B cell (primary cell): ENCODE measurements around the gene MDGA2. TPM values are rescaled to one million over a fixed set of nuclear protein-coding genes. Genes with fewer than 3 reads are reported as not detected.

Experiments used
- ATAC-seq: fragments of 200-7000 bp; cut with Tn5 transposase; one replicate; pipeline ENCODE4 v1.10.0; 2021; ENCODE audit warnings: low read depth, mild to moderate bottlenecking, moderate number of reproducible peaks, moderate library complexity
- CTCF ChIA-PET: fragments of 350-600 bp; sonication (Branson Sonifier 250); formaldehyde crosslinking; loops from one replicate; lab custom pipeline; 2021; ENCODE audit warnings: antibody characterized with exemption, inconsistent platforms; lab: Charles Lee
- POLR2A ChIA-PET: fragments of 350-600 bp; sonication (Branson Sonifier 250); formaldehyde crosslinking; loops from one replicate; lab custom pipeline; 2021; ENCODE audit warnings: antibody characterized with exemption; lab: Charles Lee
- DNase-seq: peaks from one replicate; pipeline ENCODE4 v3.0.0; 2013
- H2AFZ ChIP-seq: 2 replicates; pipeline ENCODE4 v1.6.1; 2012; ENCODE audit warnings: mild to moderate bottlenecking, low read depth, low read length; ENCODE audit not compliant: insufficient read depth, poor library complexity, severe bottlenecking
- H3K27ac ChIP-seq, 2 donors: 1 replicate in 1 of 2; 2 replicates in 1 of 2; pipeline ENCODE4 v1.5.1; 2012 to 2013; ENCODE audit warnings: low read length in 2 of 2, mild to moderate bottlenecking in 2 of 2, moderate library complexity in 1 of 2
- H3K27me3 ChIP-seq, 4 experiments: fragments of 200-600 bp in 1 of 4; sonication (generic) in 1 of 4; replicated peaks in 1 of 4; 1 replicate in 2 of 4; 2 replicates in 2 of 4; pipeline versions ENCODE4 v1.6.1 to v1.7.0; 2013 to 2016; ENCODE audit warnings: low read length in 3 of 4, mild to moderate bottlenecking in 2 of 4, mixed read lengths in 1 of 4, moderate library complexity in 1 of 4; ENCODE audit not compliant: insufficient read depth in 4 of 4, control insufficient read depth in 3 of 4; ENCODE audit errors: control extremely low read depth in 1 of 4
- H3K36me3 ChIP-seq, 2 experiments: replicated peaks in 1 of 2; 1 replicate in 1 of 2; 2 replicates in 1 of 2; pipeline versions ENCODE4 v1.6.1 to v1.7.1; 2013; ENCODE audit warnings: low read length in 1 of 2; ENCODE audit not compliant: insufficient read depth in 2 of 2, control insufficient read depth in 1 of 2; ENCODE audit errors: control extremely low read depth in 1 of 2, extremely low read depth in 1 of 2
- H3K4me1 ChIP-seq, 2 donors: fragments of 200-600 bp in 1 of 2; sonication (generic) in 1 of 2; 1 replicate in 1 of 2; 2 replicates in 1 of 2; pipeline versions ENCODE4 v1.5.1 to v1.6.1; 2013 to 2017; ENCODE audit warnings: low read length in 2 of 2; ENCODE audit not compliant: control insufficient read depth in 2 of 2, insufficient read depth in 2 of 2
- H3K4me2 ChIP-seq: replicated peaks from 2 replicates; pipeline ENCODE3; 2012; ENCODE audit warnings: mild to moderate bottlenecking, low read depth, low read length; ENCODE audit not compliant: poor library complexity, severe bottlenecking
- H3K4me3 ChIP-seq, 5 experiments: fragments of 200-600 bp in 1 of 5; sonication (generic) in 1 of 5; 1 replicate in 3 of 5; 2 replicates in 2 of 5; pipeline versions ENCODE4 v1.5.1 to v1.7.0; 2011 to 2016; ENCODE audit warnings: low read length in 4 of 5, mild to moderate bottlenecking in 4 of 5, low read depth in 2 of 5, control low read depth in 1 of 5, moderate library complexity in 1 of 5; ENCODE audit not compliant: insufficient read depth in 1 of 5; ENCODE audit errors: control extremely low read depth in 1 of 5, extremely low read depth in 1 of 5
- H3K79me2 ChIP-seq: fragments of 200-600 bp; sonication (generic); one replicate; pipeline ENCODE4 v1.6.0; 2016; ENCODE audit warnings: low read length; ENCODE audit not compliant: control insufficient read depth, insufficient read depth
- H3K9ac ChIP-seq: fragments of 200-600 bp; sonication (generic); 2 replicates; pipeline ENCODE4 v1.6.1; 2017; ENCODE audit warnings: mild to moderate bottlenecking, low read length, moderate library complexity
- H3K9me3 ChIP-seq, 3 donors: one replicate each; pipeline versions ENCODE4 v1.6.1 to v1.7.1; 2013; ENCODE audit warnings: low read length in 2 of 3; ENCODE audit not compliant: control insufficient read depth in 2 of 3, insufficient read depth in 1 of 3; ENCODE audit errors: control extremely low read depth in 1 of 3
- H4K20me1 ChIP-seq: 2 replicates; pipeline ENCODE4 v1.6.0; 2012; ENCODE audit warnings: mild to moderate bottlenecking, low read length; ENCODE audit not compliant: insufficient read depth, control insufficient read depth, poor library complexity, severe bottlenecking
- H3K27ac Mint-ChIP-seq: one replicate; pipeline ENCODE4 v1.8.0; 2021; ENCODE audit warnings: mixed read lengths
- H3K27me3 Mint-ChIP-seq: one replicate; pipeline ENCODE4 v1.8.0; 2021; ENCODE audit warnings: mixed read lengths
- H3K4me1 Mint-ChIP-seq: one replicate; pipeline ENCODE4 v1.8.0; 2021; ENCODE audit warnings: mixed read lengths
- H3K4me3 Mint-ChIP-seq: one replicate; pipeline ENCODE4 v1.8.0; 2021; ENCODE audit warnings: mixed read lengths
- H3K9me3 Mint-ChIP-seq: one replicate; pipeline ENCODE4 v1.8.0; 2022; ENCODE audit warnings: mixed read lengths; ENCODE audit not compliant: insufficient read depth
- EZH2 ChIP-seq: IDR thresholded peaks from 2 replicates; pipeline ENCODE4 v1.6.1; 2012; ENCODE audit warnings: borderline replicate concordance, low read depth, mild to moderate bottlenecking, moderate library complexity, low read length; ENCODE audit not compliant: insufficient read depth, poor library complexity, severe bottlenecking
- WGBS: methylation state at CpG from one replicate; pipeline ENCODE4 v1.1.5; 2013; ENCODE audit warnings: missing lambda C conversion rate; ENCODE audit not compliant: insufficient coverage; 5-methylcytosine and 5-hydroxymethylcytosine counted together
- intact Hi-C: fragments of 100-400 bp; cut with micrococcal nuclease; formaldehyde crosslinking; loops from one replicate; pipeline ENCODE4 v1.10.0; 2022
- polyA plus RNA-seq: library from polyadenylated mRNA; depleted of rRNA; stranded (reverse); fragments of >200 nt; gene quantifications from 2 replicates; pipeline ENCODE4 v1.2.3, GENCODE V29; 2012
- total RNA-seq, 2 donors: library from RNA; stranded (reverse); fragments of 120-200 nt in 1 of 2; gene quantifications; 1 replicate in 1 of 2; 2 replicates in 1 of 2; pipeline versions ENCODE4 v1.2.3 to v1.2.4, GENCODE V29; 2013 to 2022
- TF ChIP-seq, protein P1 (sequence below): fragments of 200-600 bp; IDR thresholded peaks from one replicate; pipeline ENCODE4 v1.8.0; 2022; ENCODE audit warnings: antibody characterized with exemption, mild to moderate bottlenecking

MDGA2 gene
- total and polyA plus RNA-seq, 2 donors (not counting 1 experiment from before 2014, with no cell fraction given), result not detected

GRCh38 chr14:47332939-47333338 lies 342.5 kb downstream of the MDGA2 start:
- ChIA-PET CTCF (no interaction called here), POLR2A (no interaction called here)
- Histone ChIP-seq H3K4me1 (no peaks in the 10 kb centered on the region), H3K9ac (no peak overlapping the region), H2AFZ (no peak overlapping the region), H3K27ac (no peak overlapping the region), H3K4me3 (no peak overlapping the region), H3K79me2 (no peaks in the 10 kb centered on the region), H3K27me3 (no peaks in the 10 kb centered on the region), H3K4me2 (no peak overlapping the region), H3K9me3 (no peaks in the 10 kb centered on the region), H4K20me1 (no peaks in the 10 kb centered on the region), H3K36me3 (no peaks in the 10 kb centered on the region)
- Mint-ChIP-seq H3K27ac (no peak overlapping the region), H3K4me3 (no peak overlapping the region), H3K9me3 (no peaks in the 10 kb centered on the region), H3K4me1 (no peaks in the 10 kb centered on the region), H3K27me3 (no peaks in the 10 kb centered on the region)
- no CpG with 5 or more reads among the region's 3 CpGs for WGBS
- TF ChIP-seq, protein P1, sequence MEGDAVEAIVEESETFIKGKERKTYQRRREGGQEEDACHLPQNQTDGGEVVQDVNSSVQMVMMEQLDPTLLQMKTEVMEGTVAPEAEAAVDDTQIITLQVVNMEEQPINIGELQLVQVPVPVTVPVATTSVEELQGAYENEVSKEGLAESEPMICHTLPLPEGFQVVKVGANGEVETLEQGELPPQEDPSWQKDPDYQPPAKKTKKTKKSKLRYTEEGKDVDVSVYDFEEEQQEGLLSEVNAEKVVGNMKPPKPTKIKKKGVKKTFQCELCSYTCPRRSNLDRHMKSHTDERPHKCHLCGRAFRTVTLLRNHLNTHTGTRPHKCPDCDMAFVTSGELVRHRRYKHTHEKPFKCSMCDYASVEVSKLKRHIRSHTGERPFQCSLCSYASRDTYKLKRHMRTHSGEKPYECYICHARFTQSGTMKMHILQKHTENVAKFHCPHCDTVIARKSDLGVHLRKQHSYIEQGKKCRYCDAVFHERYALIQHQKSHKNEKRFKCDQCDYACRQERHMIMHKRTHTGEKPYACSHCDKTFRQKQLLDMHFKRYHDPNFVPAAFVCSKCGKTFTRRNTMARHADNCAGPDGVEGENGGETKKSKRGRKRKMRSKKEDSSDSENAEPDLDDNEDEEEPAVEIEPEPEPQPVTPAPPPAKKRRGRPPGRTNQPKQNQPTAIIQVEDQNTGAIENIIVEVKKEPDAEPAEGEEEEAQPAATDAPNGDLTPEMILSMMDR, result no peak
- no peak for TF ChIP-seq EZH2
- no peak for DNase-seq
- no peak for ATAC-seq
- intact Hi-C loops, result no loop called here

- intact Hi-C loops, result no loop called here
- ATAC-seq (no peak), DNase-seq (no peak)
- Mint-ChIP-seq H3K4me3 (no peak overlapping the region), H3K27ac (no peak overlapping the region), H3K4me1 (no peaks in the 10 kb centered on the region), H3K9me3 (no peaks in the 10 kb centered on the region), H3K27me3 (no peaks in the 10 kb centered on the region)
- no peak overlapping the region for H3K27ac ChIP-seq
- TF ChIP-seq EZH2, result no peak
- TF ChIP-seq, protein P1, result no peak
- H3K79me2 ChIP-seq, result no peaks in the 10 kb centered on the region
- H3K9ac ChIP-seq, result no peak overlapping the region
- ChIA-PET POLR2A (no interaction called here), CTCF (no interaction called here)
- no peaks in the 10 kb centered on the region for H3K27me3 ChIP-seq
- no peaks in the 10 kb centered on the region for H3K36me3 ChIP-seq
- no peaks in the 10 kb centered on the region for H4K20me1 ChIP-seq
- H3K4me2 ChIP-seq, result no peak overlapping the region
- no peak overlapping the region for H3K4me3 ChIP-seq
- no peaks in the 10 kb centered on the region for H3K4me1 ChIP-seq
- H3K9me3 ChIP-seq, result no peaks in the 10 kb centered on the region
- no peak overlapping the region for H2AFZ ChIP-seq
These were observed 343.3 kb downstream of the MDGA2 start for GRCh38 chr14:47332106-47332505.
